Measurements from ENCODE around the gene ZC3H18.

DNA sequence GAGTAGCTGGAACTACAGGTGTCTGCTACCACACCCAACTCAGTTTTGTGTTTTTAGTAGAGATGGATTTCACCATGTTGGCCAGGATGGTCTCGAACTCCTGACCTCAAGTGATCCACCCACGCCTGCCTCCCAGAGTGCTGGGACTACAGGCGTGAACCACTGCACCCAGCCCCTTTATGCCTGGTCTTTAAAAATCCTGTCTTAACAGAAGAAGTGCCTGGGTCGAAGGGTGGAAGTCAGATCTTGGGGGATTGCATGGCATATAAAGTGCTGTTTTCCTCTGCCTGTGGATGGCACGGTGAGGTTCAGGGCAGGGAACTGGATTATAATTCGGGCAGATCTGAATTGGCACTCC lies 30.3 kb downstream of the ZC3H18 start:
- TF ChIP-seq, protein P1, sequence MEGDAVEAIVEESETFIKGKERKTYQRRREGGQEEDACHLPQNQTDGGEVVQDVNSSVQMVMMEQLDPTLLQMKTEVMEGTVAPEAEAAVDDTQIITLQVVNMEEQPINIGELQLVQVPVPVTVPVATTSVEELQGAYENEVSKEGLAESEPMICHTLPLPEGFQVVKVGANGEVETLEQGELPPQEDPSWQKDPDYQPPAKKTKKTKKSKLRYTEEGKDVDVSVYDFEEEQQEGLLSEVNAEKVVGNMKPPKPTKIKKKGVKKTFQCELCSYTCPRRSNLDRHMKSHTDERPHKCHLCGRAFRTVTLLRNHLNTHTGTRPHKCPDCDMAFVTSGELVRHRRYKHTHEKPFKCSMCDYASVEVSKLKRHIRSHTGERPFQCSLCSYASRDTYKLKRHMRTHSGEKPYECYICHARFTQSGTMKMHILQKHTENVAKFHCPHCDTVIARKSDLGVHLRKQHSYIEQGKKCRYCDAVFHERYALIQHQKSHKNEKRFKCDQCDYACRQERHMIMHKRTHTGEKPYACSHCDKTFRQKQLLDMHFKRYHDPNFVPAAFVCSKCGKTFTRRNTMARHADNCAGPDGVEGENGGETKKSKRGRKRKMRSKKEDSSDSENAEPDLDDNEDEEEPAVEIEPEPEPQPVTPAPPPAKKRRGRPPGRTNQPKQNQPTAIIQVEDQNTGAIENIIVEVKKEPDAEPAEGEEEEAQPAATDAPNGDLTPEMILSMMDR (IDR thresholded peaks at IDR 0.05; ENCODE audit: low read length): no peak
- TF ChIP-seq EZH2 (optimal IDR thresholded peaks at IDR 0.05; ENCODE audit: low read depth, low read length): no peak
- TF ChIP-seq EZH2phosphoT487 (IDR thresholded peaks at IDR 0.05; ENCODE audit: low read length): no peak

All from MM.1S (cell line).